HuH-7.5 (cell line): ENCODE results near the gene HSPA1L.
"Not testable (repeated sequence)": the region's sequence is repeated elsewhere in the genome, so short reads cannot be mapped to it uniquely, and the experiment has no call there.

Experiments used
- DNase-seq: peaks from one replicate; pipeline ENCODE4 v3.0.0; 2011; ENCODE audit warnings: low spot score

HSPA1L gene

DNA sequence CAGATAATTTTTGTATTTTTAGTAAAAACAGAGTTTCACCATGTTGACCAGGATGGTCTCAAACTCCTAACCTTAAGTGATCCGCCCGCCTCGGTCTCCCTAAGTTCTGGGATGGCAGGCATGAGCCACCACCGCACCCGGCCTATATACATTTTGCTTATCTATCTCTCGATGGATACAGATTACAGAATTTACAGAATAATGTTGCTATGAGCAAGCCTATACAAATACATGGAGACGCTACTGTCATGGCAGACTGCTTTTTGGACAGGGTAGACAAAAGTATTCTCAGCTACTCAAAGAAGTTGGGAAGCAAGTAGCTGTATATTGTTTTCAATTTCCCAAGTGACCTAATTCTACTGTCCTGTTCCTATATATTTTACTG, 1.6 kb downstream of the HSPA1L start:
- DNase-seq, result no peak

DNA sequence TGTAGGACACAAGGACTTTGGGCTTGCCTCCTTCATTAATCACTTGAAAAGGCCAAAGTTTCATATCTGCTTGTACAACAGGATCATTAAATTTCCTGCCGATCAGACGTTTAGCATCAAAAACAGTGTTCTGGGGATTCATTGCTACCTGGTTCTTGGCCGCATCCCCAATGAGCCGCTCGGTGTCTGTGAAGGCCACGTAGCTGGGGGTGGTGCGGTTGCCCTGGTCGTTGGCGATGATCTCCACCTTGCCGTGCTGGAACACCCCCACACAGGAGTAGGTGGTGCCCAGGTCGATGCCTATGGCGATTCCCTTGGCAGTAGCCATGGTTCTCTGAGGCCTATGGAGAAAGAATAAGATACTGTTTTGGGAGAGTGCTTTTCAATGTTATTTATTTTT, 3.4 kb downstream of the HSPA1L start:
- no peak for DNase-seq

DNA sequence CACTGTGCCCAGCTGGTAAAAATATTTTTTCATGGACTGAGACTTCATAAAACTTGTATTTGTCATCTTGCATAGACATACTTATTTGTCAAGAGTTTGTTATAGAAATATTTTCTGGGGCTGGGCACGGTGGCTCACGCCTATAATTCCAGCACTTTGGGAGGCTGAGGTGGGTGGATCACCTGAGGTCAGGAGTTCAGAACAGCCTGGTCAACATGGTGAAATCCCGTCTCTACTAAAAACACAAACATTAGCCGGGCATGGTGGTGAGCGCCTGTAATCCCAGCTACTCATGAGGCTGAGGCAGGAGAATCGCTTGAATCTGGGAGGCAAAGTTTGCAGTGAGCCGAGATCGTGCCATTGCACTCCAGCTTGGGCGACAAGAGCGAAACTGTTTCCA, 6.5 kb downstream of the HSPA1L start:
- DNase-seq, result not testable (repeated sequence)

DNA sequence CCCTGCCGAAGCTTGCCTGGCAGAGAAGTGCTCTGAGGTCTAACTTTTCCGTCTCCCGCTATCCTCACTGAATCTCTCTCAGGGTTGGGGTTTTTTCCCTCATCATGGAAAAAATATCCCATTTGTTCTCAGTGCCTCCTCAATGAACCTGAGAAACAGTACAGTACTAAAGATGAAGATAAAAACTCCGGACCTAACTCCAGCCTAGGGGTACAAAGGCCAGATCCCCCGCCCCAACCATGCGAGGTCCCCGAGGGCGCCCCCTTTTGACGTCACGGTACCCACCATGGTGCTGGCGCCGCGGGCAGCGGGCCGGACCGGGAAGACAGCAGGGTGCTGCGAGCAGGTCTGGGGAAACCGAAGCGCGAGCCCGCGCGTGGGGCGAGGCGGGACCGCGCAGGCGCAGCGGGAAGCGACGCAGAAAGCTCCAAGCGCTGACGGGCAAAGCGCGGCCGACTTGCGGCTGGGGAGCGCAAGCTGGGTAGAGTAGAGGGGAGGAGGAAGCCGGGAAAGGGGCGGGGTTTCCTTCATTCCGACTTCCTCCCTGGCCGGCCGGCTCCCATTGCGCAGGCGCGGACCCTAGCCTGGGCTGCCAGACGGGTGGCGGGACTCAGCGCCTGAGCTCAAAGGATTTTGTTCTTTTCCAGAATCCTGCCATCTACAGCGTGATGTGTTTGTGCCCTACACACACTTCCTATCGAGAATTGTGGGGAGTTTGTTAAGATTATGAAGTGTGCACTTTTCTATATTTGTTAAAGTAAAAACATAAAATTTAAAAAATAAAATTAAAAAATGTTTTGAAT, 8.4 kb downstream of the HSPA1L start, which contains the start of gene LSM2:
Gene LSM2, minus strand, starts transcription at position 497 of the 803 bp plus-strand sequence. Its CDS starts 209 bp downstream, at position 288.
- DNase-seq, result peak; percentile 93

DNA sequence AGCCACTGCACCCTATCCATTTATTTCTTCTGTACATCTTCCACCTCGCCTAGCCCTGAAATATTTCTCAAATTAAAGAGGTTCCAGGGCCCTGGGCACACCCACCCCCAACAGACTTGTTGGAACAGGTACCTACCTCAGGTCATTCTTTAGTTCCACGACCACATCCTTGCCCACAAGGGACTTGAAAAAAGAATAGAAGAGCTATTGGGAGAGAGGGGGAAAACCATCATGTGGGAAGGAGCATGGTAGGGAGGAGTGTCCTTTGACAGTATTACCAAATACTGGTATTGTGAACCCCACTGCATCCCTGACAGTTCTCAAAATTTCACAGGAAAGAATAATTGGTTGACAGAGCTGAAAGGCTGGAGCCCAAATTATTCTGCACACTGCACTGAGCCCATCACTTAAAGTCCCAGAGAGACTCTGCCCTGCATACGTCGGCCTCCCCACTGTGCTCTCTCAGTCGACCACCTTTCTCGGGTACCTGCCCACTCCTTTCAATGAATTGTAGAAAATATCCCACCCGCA, 9.1 kb downstream of the HSPA1L start:
- no peak for DNase-seq

DNA sequence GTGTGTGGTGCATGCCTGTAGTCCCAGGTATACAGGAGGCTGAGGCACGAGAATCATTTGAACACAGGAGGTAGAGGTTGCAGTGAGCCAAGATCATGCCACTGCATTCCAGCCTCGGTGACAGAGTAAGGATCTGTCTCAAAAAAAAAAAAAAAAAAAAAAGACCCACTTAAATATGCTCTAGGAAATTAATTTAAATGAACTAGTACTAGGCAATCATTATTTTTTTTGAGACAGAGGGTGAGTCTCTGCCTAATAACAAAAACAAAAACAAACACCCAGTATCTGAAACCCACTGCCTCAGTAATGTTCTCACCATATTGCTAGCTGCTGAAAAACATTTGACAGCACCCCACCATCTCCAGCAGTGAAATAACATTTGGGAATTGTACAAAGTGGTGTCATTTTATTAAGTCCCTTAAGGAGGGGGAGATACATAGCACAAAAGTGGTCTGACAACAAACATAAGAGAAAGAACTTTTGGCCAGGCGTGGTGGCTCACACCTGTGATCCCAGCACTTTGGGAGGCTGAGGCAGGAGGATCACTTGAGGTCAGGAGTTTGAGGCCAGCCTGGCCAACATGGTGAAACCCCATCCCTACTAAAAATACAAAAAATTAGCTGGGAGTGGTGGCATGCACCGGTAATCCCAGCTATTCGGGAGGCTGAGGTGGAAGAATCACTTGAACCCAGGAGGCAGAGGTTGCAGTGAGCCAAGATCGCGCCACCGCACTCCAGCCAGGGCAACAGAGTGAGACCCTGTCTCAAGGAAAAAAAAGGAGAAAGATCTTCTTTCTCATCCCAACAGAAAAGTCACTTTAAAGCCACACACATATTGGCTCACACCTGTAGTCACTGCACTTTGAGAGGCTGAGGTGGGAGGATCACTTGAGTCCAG, 13.8 kb downstream of the HSPA1L start:
- not testable (repeated sequence) for DNase-seq

DNA sequence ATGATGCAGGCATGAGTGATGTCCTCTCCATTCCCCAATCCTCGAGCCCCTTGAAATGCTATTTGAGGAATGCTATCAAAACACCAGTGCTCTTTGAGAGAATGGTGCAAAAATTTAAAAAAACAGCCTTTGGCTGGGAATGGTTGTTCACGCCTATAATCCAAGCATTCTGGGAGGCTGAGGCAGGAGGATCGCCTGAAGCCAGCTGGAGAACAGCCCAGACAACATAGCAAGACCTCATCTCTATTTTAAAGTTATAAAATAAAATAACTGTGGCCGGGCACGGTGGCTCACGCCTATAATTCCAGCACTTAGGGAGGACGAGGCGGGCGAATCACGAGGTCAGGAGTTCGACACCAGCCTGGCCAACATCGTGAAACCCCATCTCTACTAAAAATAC, 15.3 kb downstream of the HSPA1L start:
- DNase-seq, result no peak

DNA sequence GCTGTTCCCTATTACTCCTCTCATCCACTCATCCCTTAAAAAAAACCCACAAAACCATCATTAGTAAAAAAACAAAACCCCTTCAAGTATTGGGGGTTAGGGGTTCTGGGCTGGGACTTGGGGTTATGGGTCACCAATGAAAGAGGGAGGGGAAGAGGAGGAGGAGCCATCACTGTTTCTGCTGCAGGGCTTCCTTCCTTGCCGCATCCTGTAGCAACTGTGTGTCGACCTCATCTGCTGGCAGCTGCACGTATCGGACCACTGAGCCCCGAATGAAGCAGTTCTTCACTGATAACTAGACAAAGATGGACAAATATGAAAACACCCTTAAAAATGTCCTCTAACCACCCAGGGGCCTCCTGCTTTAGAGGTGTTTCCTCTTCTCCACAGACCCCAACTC, 17.5 kb downstream of the HSPA1L start:
- DNase-seq, result no peak

DNA sequence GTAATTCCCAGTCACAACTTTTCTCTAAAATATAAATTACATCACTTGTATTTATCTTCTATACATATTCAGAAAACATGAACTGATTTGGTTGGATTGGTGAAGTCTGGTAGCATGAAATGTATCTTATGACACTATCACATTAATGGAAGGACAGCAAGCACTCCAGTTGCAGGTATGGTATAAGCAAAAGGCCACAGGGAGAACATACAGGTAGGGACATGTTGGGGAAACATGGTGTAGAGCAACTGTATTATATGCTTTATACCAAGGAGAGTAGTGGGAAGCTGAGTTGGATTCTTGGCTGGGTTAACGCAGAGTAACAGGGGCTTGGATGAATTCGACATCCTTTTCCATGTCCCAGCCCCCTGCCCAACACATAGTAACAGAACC, 18.1 kb downstream of the HSPA1L start:
- DNase-seq, result no peak

DNA sequence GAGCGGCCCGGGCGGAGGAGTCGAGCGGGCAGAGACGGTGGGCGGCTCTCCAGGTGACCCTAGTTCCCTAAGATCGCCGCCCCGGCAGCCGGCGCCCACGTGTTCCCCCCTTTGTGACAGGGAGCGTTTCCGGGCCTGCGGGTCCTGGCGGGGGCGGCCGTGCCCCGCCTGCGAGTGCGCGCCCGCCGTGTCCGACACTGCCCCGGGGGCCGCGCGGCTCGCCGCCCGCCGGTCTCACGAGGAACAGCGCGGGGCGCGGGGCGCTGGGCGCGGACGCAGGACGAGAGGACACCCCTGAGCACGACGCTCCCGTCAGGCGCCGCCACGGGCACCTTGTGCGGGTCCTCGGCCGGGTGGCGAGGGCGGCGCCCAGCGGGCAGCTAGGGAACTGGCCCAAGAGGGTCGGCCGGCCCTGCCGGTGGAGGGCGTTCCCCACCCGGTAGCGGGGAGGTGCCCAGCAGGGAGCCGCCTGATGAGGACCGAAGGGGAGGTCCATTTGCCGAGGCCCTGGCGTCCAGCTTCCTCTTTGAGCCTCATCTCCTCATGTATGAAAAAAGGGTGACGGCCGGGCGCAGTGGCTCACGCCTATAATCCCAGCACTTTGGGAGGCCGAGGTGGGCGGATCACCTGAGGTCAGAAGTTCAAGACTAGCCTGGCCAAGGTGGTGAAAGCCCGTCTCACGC, 19.3 kb downstream of the HSPA1L start, which contains the start of gene VARS1:
Gene VARS1, minus strand, starts transcription at position 137 of the 683 bp plus-strand sequence. CDS start 535 bp downstream, outside the sequence.
- peak; percentile 91 for DNase-seq

DNA sequence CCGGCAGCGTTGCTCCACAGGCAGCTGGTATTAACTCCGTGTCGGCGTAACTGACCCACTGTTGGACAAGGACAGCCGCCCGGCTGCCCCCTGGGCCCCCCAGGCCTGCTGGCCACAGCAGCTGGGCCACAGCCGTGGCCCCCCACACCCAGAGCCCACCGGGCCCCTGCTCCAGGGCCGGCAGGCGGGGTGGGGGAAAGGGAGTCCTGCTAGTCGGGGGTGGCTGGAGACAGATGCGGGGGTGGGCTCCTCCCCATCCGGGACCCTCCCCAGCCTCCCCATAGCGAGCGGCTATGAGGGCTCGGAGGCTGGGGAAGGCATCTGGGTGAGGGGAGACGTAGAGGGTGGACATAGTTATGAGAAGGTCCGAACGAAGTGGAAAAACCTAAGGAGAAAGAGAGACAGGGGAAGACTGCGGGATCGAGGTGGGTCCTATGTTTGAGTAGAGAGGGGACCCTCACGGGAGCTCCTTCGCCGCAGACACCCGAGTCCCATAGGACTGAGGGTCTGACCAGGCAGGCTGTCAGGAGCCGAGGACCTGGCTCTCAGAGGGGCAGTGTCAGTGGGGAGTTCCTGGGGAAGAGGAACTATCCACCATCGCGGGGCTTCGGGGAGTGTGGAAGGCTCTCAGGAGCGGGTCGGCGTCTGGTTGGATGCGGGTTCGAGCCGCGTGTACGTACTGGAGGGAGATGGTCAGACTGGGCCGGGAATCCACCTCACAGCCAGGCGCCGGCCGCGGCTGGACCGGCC, 20.0 kb downstream of the HSPA1L start:
- DNase-seq, result no peak

DNA sequence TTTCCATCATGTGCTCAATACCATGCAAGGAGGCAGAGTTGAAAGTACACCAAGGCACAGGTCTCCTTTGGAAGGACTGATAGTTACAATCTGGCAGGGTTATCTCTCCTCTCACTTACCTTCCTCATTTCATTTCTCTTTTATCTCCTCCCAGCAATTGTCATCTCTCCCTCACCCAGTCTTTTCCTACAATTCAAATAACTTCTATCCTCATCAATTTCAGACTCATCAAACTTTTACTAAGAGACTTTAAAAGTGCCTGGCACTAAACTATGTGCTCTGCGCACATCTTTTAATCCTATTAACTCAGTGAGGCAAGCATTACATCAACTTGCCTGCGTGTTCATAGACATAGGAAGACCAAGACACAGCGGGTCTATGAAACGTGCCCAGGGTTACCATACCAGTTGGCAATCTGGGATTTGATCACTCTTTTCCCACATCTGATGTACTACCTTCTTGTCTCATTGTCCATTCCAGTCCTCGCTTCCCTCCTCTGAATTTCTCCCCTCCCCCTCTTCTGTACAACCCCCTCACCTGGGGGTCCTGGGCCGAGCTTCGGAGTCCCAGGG, 20.7 kb downstream of the HSPA1L start:
- no peak for DNase-seq

DNA sequence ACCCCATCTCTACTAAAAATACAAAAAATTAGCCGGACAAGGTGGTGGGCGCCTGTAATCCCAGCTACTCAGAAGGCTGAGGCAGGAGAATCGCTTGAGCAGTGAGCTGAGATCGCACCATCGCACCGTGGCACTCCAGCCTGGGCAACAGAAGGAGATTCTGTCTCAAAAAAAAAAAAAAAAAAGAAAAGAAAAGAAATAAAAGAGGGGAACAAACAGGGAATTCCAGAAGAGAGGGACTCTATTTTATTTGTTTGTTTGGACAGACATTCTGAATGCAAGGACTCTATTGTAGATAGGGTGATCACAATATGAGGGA, 21.2 kb downstream of the HSPA1L start:
- not testable (repeated sequence) for DNase-seq

DNA sequence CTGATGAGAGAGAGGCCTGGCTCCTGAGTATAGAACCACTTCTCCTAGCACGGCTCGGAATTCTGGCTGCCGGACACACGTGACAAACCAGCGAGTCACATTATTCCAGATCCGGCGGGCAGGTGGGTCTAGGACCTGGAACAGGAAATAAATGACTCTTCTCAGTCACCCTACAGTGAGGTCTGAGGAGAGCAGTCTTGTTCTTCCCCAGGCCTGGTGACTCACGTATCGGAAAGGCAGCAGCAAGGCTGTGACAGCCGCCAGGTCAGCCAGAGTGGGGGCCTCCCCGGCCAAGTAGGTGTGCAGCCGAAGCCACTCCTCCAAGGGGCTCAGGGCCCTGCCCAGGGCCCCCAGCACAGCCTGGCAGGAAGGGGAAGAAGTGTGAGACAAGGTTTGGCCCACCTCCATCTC, 22.3 kb downstream of the HSPA1L start:
- no peak for DNase-seq

DNA sequence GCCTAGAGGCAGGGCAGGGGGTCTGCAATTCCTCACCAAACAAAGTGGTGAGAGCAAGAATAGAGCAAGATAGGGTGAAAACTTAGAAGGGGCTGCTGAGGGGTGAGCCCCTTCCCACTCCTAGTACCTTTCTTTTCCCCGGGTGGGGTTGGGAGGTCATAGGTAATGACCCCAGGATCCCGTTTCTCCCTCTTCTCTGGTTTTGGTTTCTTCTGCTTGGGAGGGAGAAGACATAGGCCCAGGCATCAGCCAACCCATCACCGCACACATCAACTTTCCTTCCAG, 23.1 kb downstream of the HSPA1L start:
- DNase-seq, result no peak

DNA sequence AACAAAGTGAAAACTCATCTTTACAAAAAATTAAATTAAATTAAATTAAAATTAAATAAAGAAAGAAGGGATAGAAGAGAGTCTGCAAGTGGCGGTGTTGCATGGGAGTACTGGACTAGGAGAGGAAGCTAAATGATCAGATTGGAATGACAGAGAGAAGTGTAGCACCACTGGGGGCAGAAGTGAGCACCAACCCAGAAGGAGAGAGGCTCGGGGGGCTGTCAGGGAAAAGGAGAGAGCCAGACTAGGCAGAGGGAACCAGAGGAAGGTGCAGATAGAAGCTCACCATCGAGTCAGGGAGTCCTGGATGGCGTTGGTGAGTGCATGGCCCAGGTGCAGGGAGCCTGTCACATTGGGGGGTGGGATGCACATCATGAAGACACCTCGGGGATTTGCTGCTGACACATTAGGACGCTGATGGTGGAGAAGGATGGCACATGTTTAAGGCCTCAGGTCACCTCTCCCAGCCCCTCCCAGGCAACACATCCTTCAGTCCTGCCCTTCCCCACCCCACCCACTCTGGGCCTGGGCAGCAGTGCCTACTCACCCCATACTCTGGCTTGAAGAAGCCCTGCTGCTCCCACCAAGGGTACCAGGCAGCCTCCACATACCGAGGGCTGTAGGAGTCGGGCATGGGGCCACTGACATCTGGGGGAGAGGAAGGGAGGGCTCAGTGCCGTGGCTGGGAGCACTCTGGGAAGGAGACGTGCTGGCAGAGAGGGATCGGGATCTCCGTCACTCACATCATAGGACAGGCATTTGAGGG, 23.6 kb downstream of the HSPA1L start:
- peak; percentile 79 for DNase-seq

DNA sequence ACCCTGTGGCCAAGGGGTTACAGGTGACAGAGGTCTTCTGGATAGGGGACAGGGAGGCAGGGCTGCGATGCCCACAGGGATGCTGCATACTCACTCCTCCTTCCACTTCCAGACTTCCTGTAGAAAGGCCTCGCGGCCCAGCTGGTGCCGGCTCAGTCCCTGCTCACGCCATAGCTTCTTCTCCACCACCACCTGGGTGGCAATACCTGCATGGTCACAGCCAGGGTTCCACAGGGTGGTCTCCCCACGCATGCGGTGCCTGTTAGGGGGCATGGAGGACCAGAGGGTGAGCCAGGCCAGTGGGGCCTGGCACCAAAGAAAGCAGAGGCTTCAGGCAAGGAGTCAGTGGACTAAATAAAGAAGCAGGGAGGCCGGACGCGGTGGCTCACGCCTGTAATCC, 29.6 kb downstream of the HSPA1L start:
- DNase-seq, result no peak

DNA sequence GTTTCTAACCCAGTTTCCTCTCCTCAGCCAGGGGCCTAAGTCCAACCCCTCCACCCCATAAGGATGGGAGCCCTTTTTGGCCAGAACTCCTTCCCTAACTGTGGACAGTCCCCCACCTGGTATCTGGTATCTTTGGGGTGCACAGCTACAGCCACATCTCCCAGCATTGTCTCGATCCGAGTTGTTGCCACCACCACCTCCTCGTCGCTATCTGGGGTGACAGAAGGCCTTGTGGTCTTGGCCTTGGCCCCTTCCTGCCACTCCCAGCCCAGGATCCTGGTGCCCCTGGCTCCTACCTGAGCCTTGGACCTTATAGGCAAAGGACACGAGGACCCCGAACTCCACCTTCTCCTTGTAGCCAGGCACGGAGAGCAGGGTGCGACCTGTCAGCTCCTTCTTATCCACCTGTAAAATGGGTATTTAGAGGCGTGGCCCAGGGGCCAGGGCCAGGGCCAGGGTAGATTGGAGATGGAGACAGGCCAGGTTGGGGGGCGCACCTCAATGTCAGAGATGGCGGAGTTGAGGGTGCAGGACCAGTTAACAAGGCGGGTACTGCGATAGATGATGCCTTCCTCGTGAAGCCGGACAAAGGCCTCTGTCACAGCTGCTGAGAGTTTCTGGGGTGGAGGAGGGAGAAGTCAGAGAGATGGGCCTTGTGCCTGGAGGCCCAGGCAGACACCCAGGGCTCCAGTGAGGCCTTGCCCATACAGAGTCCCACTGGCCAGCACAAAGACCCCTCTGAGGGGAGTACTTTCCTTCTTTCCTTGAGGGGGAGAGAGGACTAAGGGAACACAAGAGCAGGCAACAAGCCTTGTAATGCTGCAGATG, 30.8 kb downstream of the HSPA1L start:
- DNase-seq, result no peak

DNA sequence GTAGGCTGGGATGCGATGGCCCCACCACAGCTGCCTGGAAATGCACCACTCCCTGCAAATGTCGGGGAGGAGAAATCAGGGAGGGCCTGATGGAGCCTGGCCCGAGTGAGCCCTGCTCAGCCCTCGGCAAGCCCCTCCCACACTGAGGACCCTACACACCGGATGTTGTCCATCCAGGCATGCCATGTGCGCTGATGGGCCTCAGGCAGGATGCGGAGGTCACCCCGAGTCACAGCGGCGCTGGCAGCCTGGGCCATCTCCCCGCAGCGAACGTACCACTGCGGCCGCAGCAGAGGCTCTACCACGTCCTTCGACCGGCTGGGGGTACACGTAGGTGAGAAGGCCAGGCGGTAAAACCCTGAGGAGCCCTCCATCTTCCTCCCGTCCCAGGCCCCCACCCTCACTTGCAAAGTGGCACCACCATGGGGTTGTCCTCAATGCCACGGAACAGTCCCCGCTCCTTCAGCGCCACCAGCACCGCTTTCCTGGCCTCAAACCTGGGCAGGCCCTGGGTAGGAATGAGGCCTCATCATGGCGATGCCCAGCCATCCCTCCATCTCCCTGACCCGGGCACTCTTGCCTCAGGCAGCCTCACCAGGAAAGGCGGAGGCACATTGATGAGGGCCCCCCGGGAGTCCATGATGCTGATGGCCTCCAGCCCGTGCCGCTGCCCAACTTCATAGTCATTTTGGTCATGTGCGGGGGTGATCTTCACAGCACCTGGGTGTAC, 32.8 kb downstream of the HSPA1L start:
- DNase-seq, result no peak
